Keratinocyte (primary cell): ENCODE data around the gene SEMA7A. TPM values are rescaled to one million over a fixed set of nuclear protein-coding genes. Genes with fewer than 3 reads are reported as not detected.

Experiments used
- DNase-seq: peaks from one replicate; pipeline ENCODE4 v3.0.0-alpha.2; 2011; ENCODE audit warnings: low read depth, missing footprints, low spot score
- FAIRE-seq: peaks from 2 replicates; lab custom pipeline; 2011; peaks lifted over from hg19 to GRCh38; lab: Jason Lieb, UNC
- H2AFZ ChIP-seq: 2 replicates; pipeline ENCODE4 v1.6.0; 2012; ENCODE audit warnings: low read length, control low read depth, inconsistent platforms; ENCODE audit not compliant: control insufficient read depth
- H3K27ac ChIP-seq: 2 replicates; pipeline ENCODE4 v1.5.1; 2011; ENCODE audit warnings: low read length; ENCODE audit not compliant: control insufficient read depth, insufficient read depth
- H3K27me3 ChIP-seq: 3 replicates; pipeline ENCODE4 v1.6.0; 2011; ENCODE audit warnings: low read length; ENCODE audit not compliant: control insufficient read depth, insufficient read depth; ENCODE audit errors: extremely low read depth
- H3K36me3 ChIP-seq, 2 experiments: 2 replicates in 1 of 2; 3 replicates in 1 of 2; pipeline ENCODE4 v1.5.1; 2011; ENCODE audit warnings: low read length in 2 of 2, mild to moderate bottlenecking in 1 of 2; ENCODE audit not compliant: control insufficient read depth in 2 of 2, insufficient read depth in 2 of 2; ENCODE audit errors: extremely low read depth in 1 of 2
- H3K4me1 ChIP-seq: 3 replicates; pipeline ENCODE4 v1.5.1; 2011; ENCODE audit warnings: low read length; ENCODE audit not compliant: control insufficient read depth, insufficient read depth; ENCODE audit errors: extremely low read depth
- H3K4me2 ChIP-seq: 3 replicates; pipeline ENCODE4 v1.6.0; 2011; ENCODE audit warnings: low read depth, low read length; ENCODE audit not compliant: control insufficient read depth, insufficient read depth; ENCODE audit errors: extremely low read depth
- H3K4me3 ChIP-seq, 3 experiments: fragments of 200-600 bp in 1 of 3; sonication (generic) in 1 of 3; 2 replicates in 2 of 3; 3 replicates in 1 of 3; pipeline ENCODE4 v1.5.1; 2011 to 2016; ENCODE audit warnings: low read length in 3 of 3, mild to moderate bottlenecking in 3 of 3, control low read depth in 2 of 3, inconsistent platforms in 1 of 3, low read depth in 1 of 3, mixed read lengths in 1 of 3, mixed run types in 1 of 3, moderate library complexity in 1 of 3; ENCODE audit not compliant: control insufficient read depth in 2 of 3, insufficient read depth in 2 of 3; ENCODE audit errors: extremely low read depth in 1 of 3
- H3K79me2 ChIP-seq: 2 replicates; pipeline ENCODE4 v1.6.0; 2012; ENCODE audit warnings: low read length; ENCODE audit not compliant: control insufficient read depth, insufficient read depth
- H3K9ac ChIP-seq: 3 replicates; pipeline ENCODE4 v1.6.0; 2011; ENCODE audit warnings: low read length; ENCODE audit not compliant: control insufficient read depth, insufficient read depth; ENCODE audit errors: extremely low read depth
- H3K9me1 ChIP-seq: 3 replicates; pipeline ENCODE4 v1.6.0; 2011; ENCODE audit warnings: low read length; ENCODE audit not compliant: control insufficient read depth, insufficient read depth; ENCODE audit errors: extremely low read depth
- H3K9me3 ChIP-seq: 2 replicates; pipeline ENCODE4 v1.5.1; 2012; ENCODE audit warnings: low read depth, low read length; ENCODE audit not compliant: control insufficient read depth
- H4K20me1 ChIP-seq: 3 replicates; pipeline ENCODE4 v1.6.0; 2011; ENCODE audit warnings: low read length; ENCODE audit not compliant: control insufficient read depth, insufficient read depth; ENCODE audit errors: extremely low read depth
- EZH2 ChIP-seq: IDR thresholded peaks from one replicate; pipeline ENCODE4 v1.6.1; 2012; ENCODE audit warnings: inconsistent platforms, mild to moderate bottlenecking, low read length, moderate library complexity
- dilution Hi-C: fragments of 300-500 bp; cut with MboI; formaldehyde crosslinking; loops from one replicate; pipeline ENCODE4 v1.7.0; 2020; ENCODE audit warnings: low sequenced_read_pairs; ENCODE audit not compliant: extremely low pct_ligation_motif_present
- polyA plus RNA-seq, 5 experiments: library from polyadenylated mRNA; depleted of rRNA in 3 of 5; stranded (reverse) in 3 of 5; stranded (forward) in 1 of 5; unstranded in 1 of 5; fragments of >200 nt; gene quantifications; 1 replicate in 1 of 5; 2 replicates in 3 of 5; 3 replicates in 1 of 5; pipeline versions ENCODE4 v1.2.1 to v1.2.3, GENCODE V29; 2011 to 2012; ENCODE audit warnings: missing spikeins in 2 of 5, low read depth in 1 of 5, low replicate concordance in 1 of 5
- TF ChIP-seq, protein P1 (sequence below), 3 experiments: IDR thresholded peaks in 1 of 3; conservative IDR thresholded peaks in 1 of 3; optimal IDR thresholded peaks in 1 of 3; 2 replicates in 2 of 3; 3 replicates in 1 of 3; pipeline versions ENCODE3 to v1.5.1; 2011; ENCODE audit warnings: low read length in 3 of 3, mild to moderate bottlenecking in 3 of 3, moderate library complexity in 2 of 3, control low read depth in 1 of 3, inconsistent platforms in 1 of 3; ENCODE audit not compliant: insufficient read depth in 2 of 3; ENCODE audit errors: extremely low read depth in 1 of 3

The SEMA7A gene
- polyA plus RNA-seq, 1 donor (not counting 4 experiments of a cell fraction or from before 2014, with no cell fraction given): 8.0 TPM

- TF ChIP-seq, protein P1, sequence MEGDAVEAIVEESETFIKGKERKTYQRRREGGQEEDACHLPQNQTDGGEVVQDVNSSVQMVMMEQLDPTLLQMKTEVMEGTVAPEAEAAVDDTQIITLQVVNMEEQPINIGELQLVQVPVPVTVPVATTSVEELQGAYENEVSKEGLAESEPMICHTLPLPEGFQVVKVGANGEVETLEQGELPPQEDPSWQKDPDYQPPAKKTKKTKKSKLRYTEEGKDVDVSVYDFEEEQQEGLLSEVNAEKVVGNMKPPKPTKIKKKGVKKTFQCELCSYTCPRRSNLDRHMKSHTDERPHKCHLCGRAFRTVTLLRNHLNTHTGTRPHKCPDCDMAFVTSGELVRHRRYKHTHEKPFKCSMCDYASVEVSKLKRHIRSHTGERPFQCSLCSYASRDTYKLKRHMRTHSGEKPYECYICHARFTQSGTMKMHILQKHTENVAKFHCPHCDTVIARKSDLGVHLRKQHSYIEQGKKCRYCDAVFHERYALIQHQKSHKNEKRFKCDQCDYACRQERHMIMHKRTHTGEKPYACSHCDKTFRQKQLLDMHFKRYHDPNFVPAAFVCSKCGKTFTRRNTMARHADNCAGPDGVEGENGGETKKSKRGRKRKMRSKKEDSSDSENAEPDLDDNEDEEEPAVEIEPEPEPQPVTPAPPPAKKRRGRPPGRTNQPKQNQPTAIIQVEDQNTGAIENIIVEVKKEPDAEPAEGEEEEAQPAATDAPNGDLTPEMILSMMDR (optimal IDR thresholded peaks at IDR 0.05 in 1 of 3, IDR thresholded peaks at IDR 0.05 in 1 of 3, conservative IDR thresholded peaks at IDR 0.05 in 1 of 3; ENCODE audit: extremely low read depth in 1 of 3, insufficient read depth in 2 of 3, low read length in 3 of 3): no peak
- no peak for TF ChIP-seq EZH2
- DNase-seq (no peak), FAIRE-seq (no peak)
- no peak overlapping the region for H3K9ac ChIP-seq
- no peaks in the 10 kb centered on the region for H3K79me2 ChIP-seq
- no peak overlapping the region for H3K4me3 ChIP-seq
- H3K36me3 ChIP-seq: peaks cover 14 to 25% of the 10 kb centered on the region in 2 experiments
- no peaks in the 10 kb centered on the region for H4K20me1 ChIP-seq
- H3K4me1 ChIP-seq: no peaks in the 10 kb centered on the region
- dilution Hi-C loops: no loop called here
- no peak overlapping the region for H3K4me2 ChIP-seq
- no peak overlapping the region for H2AFZ ChIP-seq
- H3K9me1 ChIP-seq: no peaks in the 10 kb centered on the region
- H3K9me3 ChIP-seq: no peaks in the 10 kb centered on the region
- H3K27me3 ChIP-seq: no peaks in the 10 kb centered on the region
- no peak overlapping the region for H3K27ac ChIP-seq
Measured at GRCh38 chr15:74453925-74454763, 20.4 kb upstream of the SEMA7A start.

DNA sequence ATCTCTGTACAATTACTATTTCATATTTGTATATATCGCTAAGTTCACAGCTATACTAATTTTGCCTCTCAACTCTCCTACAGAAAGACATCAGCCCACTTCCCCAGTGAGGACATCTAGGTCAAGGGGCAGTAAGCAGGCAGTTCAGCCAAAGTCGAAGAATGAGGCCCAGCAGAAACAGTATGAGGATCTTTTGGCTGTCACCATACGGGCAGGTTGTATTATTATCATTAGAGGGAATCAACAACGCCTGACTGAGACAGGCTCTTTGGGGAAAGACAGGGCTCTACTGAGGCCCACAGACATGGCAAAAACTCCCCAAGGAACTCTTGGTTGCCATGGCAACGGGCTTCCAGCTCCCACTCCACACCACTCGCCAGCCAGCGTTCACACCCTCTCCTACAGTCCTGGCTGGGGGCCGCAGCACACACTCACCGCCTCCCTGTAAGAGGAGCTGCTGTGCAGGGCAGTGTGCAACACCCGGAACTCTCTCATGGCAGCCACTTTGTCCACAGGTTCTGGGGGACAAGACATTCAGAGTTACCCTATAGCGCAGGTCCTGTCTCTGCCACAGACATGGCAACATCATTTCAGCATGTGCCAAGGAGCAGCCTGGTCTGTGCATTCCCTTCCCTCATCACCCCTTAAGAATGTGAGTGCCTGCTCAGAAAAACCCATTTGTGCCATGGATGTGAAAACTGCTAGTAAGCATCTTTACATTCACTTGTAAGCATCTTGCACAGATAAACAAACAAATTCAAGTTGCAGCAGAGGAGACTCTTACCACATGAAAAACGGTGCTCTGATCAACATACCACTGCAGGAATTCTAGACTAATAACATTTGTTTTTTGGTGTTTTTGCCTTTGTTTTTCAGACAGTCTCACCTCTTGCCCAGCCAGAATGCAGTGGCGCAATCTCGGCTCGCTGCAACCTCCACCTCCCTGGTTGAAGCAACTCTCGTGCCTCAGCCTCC, 18.4 kb upstream of the SEMA7A start:
- no peak for DNase-seq

More for the DNA sequence above, 18.4 kb upstream of the SEMA7A start:
- H3K27me3 ChIP-seq: no peaks in the 10 kb centered on the region
- H3K79me2 ChIP-seq: no peaks in the 10 kb centered on the region
- TF ChIP-seq, protein P1 (optimal IDR thresholded peaks at IDR 0.05 in 1 of 3, IDR thresholded peaks at IDR 0.05 in 1 of 3, conservative IDR thresholded peaks at IDR 0.05 in 1 of 3; ENCODE audit: extremely low read depth in 1 of 3, insufficient read depth in 2 of 3, low read length in 3 of 3): no peak
- TF ChIP-seq EZH2: no peak
- H3K4me1 ChIP-seq: no peaks in the 10 kb centered on the region
- no peak overlapping the region for H3K4me2 ChIP-seq
- no peaks in the 10 kb centered on the region for H3K9me1 ChIP-seq
- H3K36me3 ChIP-seq: peaks cover 14 to 32% of the 10 kb centered on the region in 2 experiments
- no peak overlapping the region for H2AFZ ChIP-seq
- no peak for FAIRE-seq
- no peak overlapping the region for H3K4me3 ChIP-seq
- no peak overlapping the region for H3K27ac ChIP-seq
- no peaks in the 10 kb centered on the region for H3K9me3 ChIP-seq
- dilution Hi-C loops: no loop called here
- H4K20me1 ChIP-seq: no peaks in the 10 kb centered on the region
- no peak overlapping the region for H3K9ac ChIP-seq
